Activated CD8-positive, alpha-beta T cell treated with anti-CD3 and anti-CD28 coated beads for 36 hours (primary cell): ENCODE results near the gene CHRNG. TPM values are rescaled to one million over a fixed set of nuclear protein-coding genes. Genes with fewer than 3 reads are reported as not detected.
"Not testable (repeated sequence)": the region's sequence is repeated elsewhere in the genome, so short reads cannot be mapped to it uniquely, and the experiment has no call there.

ENCODE experiments used
- ATAC-seq: fragments of 200-7000 bp; cut with Tn5 transposase; one replicate; pipeline ENCODE4 v1.10.0; 2021; ENCODE audit warnings: mild to moderate bottlenecking, moderate library complexity
- CTCF ChIA-PET: fragments of 350-600 bp; sonication (Branson Sonifier 250); formaldehyde crosslinking; loops from one replicate; lab custom pipeline; 2021; ENCODE audit warnings: antibody characterized with exemption; lab: Charles Lee
- POLR2A ChIA-PET: fragments of 350-600 bp; sonication (Branson Sonifier 250); formaldehyde crosslinking; loops from one replicate; lab custom pipeline; 2021; ENCODE audit warnings: antibody characterized with exemption; lab: Charles Lee
- DNase-seq: peaks from one replicate; pipeline ENCODE4 v3.0.0-alpha.2; 2020
- H3K27ac Mint-ChIP-seq: one replicate; pipeline ENCODE4 v1.8.0; 2021; ENCODE audit warnings: mild to moderate bottlenecking, mixed read lengths
- H3K27me3 Mint-ChIP-seq: one replicate; pipeline ENCODE4 v1.8.0; 2021; ENCODE audit warnings: mixed read lengths
- H3K36me3 Mint-ChIP-seq: one replicate; pipeline ENCODE4 v1.8.0; 2021; ENCODE audit warnings: low read depth, mixed read lengths
- H3K4me1 Mint-ChIP-seq: one replicate; pipeline ENCODE4 v1.8.0; 2021; ENCODE audit warnings: low read depth, mixed read lengths
- H3K4me3 Mint-ChIP-seq: one replicate; pipeline ENCODE4 v1.8.0; 2021; ENCODE audit warnings: mild to moderate bottlenecking, moderate library complexity, mixed read lengths
- H3K9me3 Mint-ChIP-seq: one replicate; pipeline ENCODE4 v1.8.0; 2021; ENCODE audit warnings: mixed read lengths
- CTCF ChIP-seq: fragments of 200-600 bp; IDR thresholded peaks from one replicate; pipeline ENCODE4 v1.8.0; 2022; ENCODE audit warnings: antibody characterized with exemption, mild to moderate bottlenecking
- intact Hi-C: fragments of 100-400 bp; cut with micrococcal nuclease; formaldehyde crosslinking; loops from one replicate; pipeline ENCODE4 v1.10.0; 2022
- total RNA-seq, 2 experiments: library from RNA; stranded (reverse); gene quantifications; one replicate each; pipeline ENCODE4 v1.2.3, GENCODE V29; 2021

The CHRNG gene
- total RNA-seq, 2 experiments from 2014 or later: not detected

- H3K4me1 Mint-ChIP-seq: peaks cover 8% of the 10 kb centered on the region
- no peak overlapping the region for H3K27ac Mint-ChIP-seq
- intact Hi-C loops: no loop called here
- H3K36me3 Mint-ChIP-seq: no peaks in the 10 kb centered on the region
- peaks cover 15% of the 10 kb centered on the region for H3K27me3 Mint-ChIP-seq
- DNase-seq (no peak), ATAC-seq (no peak)
- no peaks in the 10 kb centered on the region for H3K9me3 Mint-ChIP-seq
- TF ChIP-seq CTCF: no peak
- no peak overlapping the region for H3K4me3 Mint-ChIP-seq
- POLR2A ChIA-PET: interaction anchor here (0.6 kb wide), 1 partner anchor 48 kb away, joined by 3 read pairs; no protein-coding TSS in a partner anchor
- CTCF ChIA-PET: interaction anchor here (1.6 kb wide), 1 partner anchor 83 kb away, joined by 4 read pairs; no protein-coding TSS in a partner anchor
Observed at GRCh38 chr2:232529806-232530547, 9.5 kb upstream of the CHRNG start.

GRCh38 chr2:232530626-232531260 lies 8.7 kb upstream of the CHRNG start:
- peaks cover 8% of the 10 kb centered on the region for H3K4me1 Mint-ChIP-seq
- intact Hi-C loops: no loop called here
- H3K27ac Mint-ChIP-seq: no peak overlapping the region
- no peak for DNase-seq
- peaks cover 17% of the 10 kb centered on the region for H3K27me3 Mint-ChIP-seq
- no peaks in the 10 kb centered on the region for H3K36me3 Mint-ChIP-seq
- no peak overlapping the region for H3K4me3 Mint-ChIP-seq
- ATAC-seq: no peak
- ChIA-PET POLR2A (interaction anchor here (0.5 to 1.5 kb wide), 2 partner anchors 9 to 18 kb away, joined by 3 to 6 read pairs; partner anchors contain the start of gene CHRNG), CTCF (interaction anchor here (1.3 to 1.6 kb wide), 2 partner anchors 9 to 84 kb away, joined by 4 to 7 read pairs; no protein-coding TSS in a partner anchor)
- H3K9me3 Mint-ChIP-seq: no peaks in the 10 kb centered on the region
- TF ChIP-seq CTCF: no peak

GRCh38 chr2:232532419-232532818 lies 7.1 kb upstream of the CHRNG start:
- H3K4me1 Mint-ChIP-seq: peaks cover 8% of the 10 kb centered on the region
- DNase-seq: no peak
- peaks cover 16% of the 10 kb centered on the region for H3K27me3 Mint-ChIP-seq
- intact Hi-C loops: no loop called here
- no peak for ATAC-seq
- CTCF ChIA-PET: interaction anchor here (1.2 kb wide), 1 partner anchor 9 kb away, joined by 3 read pairs; no protein-coding TSS in a partner anchor
- H3K36me3 Mint-ChIP-seq: no peaks in the 10 kb centered on the region
- H3K27ac Mint-ChIP-seq: no peak overlapping the region
- POLR2A ChIA-PET: interaction anchor here (0.6 kb wide), 1 partner anchor 795 kb away, joined by 3 read pairs; no protein-coding TSS in a partner anchor
- H3K9me3 Mint-ChIP-seq: peaks cover 2% of the 10 kb centered on the region
- H3K4me3 Mint-ChIP-seq: no peak overlapping the region
- TF ChIP-seq CTCF: no peak

- POLR2A ChIA-PET: interaction anchor here (0.6 kb wide), 1 partner anchor 795 kb away, joined by 3 read pairs; no protein-coding TSS in a partner anchor
- CTCF ChIA-PET, H3K36me3 Mint-ChIP-seq, intact Hi-C loops, ATAC-seq, H3K9me3 Mint-ChIP-seq, H3K4me3 Mint-ChIP-seq, DNase-seq, H3K27ac Mint-ChIP-seq, H3K4me1 Mint-ChIP-seq: not testable (repeated sequence)
- H3K27me3 Mint-ChIP-seq: peaks cover 15% of the 10 kb centered on the region
Observed at GRCh38 chr2:232532821-232533220, 6.7 kb upstream of the CHRNG start.

- ChIA-PET CTCF (no interaction called here), POLR2A (interaction anchor here (1.1 to 1.4 kb wide), 2 partner anchors 11 to 17 kb away, joined by 3 to 4 read pairs; partner anchors contain the start of genes EIF4E2 and TIGD1)
- Mint-ChIP-seq H3K27me3 (peaks cover 6% of the 10 kb centered on the region), H3K9me3 (peaks cover 2% of the 10 kb centered on the region), H3K4me1 (peaks cover 4% of the 10 kb centered on the region), H3K4me3 (no peak overlapping the region), H3K36me3 (no peaks in the 10 kb centered on the region), H3K27ac (no peak overlapping the region)
- no peak for TF ChIP-seq CTCF
- intact Hi-C loops: no loop called here
- ATAC-seq (no peak), DNase-seq (no peak)
Observed at GRCh38 chr2:232533944-232534710, 5.4 kb upstream of the CHRNG start.
